Kidney (tissue), 14 donors: ENCODE results near the gene SPG7. TPM values are rescaled to one million over a fixed set of nuclear protein-coding genes. Genes with fewer than 3 reads are reported as not detected.

Experiments
- DNase-seq, 5 donors: peaks; one replicate each; pipeline ENCODE4 v3.0.0-alpha.2; 2013 to 2020
- FAIRE-seq: peaks from 2 replicates; lab custom pipeline; 2012; peaks lifted over from hg19 to GRCh38; lab: Jason Lieb, UNC
- H3K27ac ChIP-seq, 2 donors: one replicate each; pipeline ENCODE4 v1.7.0; 2013; ENCODE audit warnings: low read depth in 2 of 2, low read length in 2 of 2, inconsistent platforms in 1 of 2
- H3K27me3 ChIP-seq: one replicate; pipeline ENCODE4 v1.7.1; 2013; ENCODE audit warnings: low read length, inconsistent platforms; ENCODE audit not compliant: control insufficient read depth, insufficient read depth
- H3K36me3 ChIP-seq, 3 donors: one replicate each; pipeline versions ENCODE4 v1.7.0 to v1.7.1; 2013; ENCODE audit warnings: low read length in 3 of 3, control low read depth in 1 of 3, inconsistent platforms in 1 of 3; ENCODE audit not compliant: insufficient read depth in 3 of 3, control insufficient read depth in 2 of 3
- H3K4me1 ChIP-seq, 3 donors: one replicate each; pipeline versions ENCODE4 v1.7.0 to v1.7.1; 2013; ENCODE audit warnings: low read length in 3 of 3, inconsistent platforms in 1 of 3, low read depth in 1 of 3; ENCODE audit not compliant: control insufficient read depth in 2 of 3, insufficient read depth in 2 of 3
- H3K4me3 ChIP-seq, 3 donors: one replicate each; pipeline versions ENCODE4 v1.7.0 to v1.8.1; 2013; ENCODE audit warnings: low read length in 3 of 3, control low read depth in 1 of 3, inconsistent platforms in 1 of 3
- H3K9ac ChIP-seq, 3 donors: one replicate each; pipeline versions ENCODE4 v1.7.0 to v1.7.1; 2013; ENCODE audit warnings: low read length in 3 of 3, control low read depth in 1 of 3, inconsistent platforms in 1 of 3
- H3K9me3 ChIP-seq, 3 donors: one replicate each; pipeline versions ENCODE4 v1.7.0 to v1.7.1; 2013; ENCODE audit warnings: low read length in 3 of 3, control low read depth in 1 of 3, inconsistent platforms in 1 of 3; ENCODE audit not compliant: control insufficient read depth in 2 of 3, insufficient read depth in 1 of 3
- CTCF ChIP-seq: IDR thresholded peaks from 3 replicates; pipeline ENCODE4 v1.5.1; 2012; ENCODE audit warnings: mild to moderate bottlenecking, moderate library complexity, borderline replicate concordance; ENCODE audit not compliant: insufficient read depth; ENCODE audit errors: extremely low read depth
- intact Hi-C: fragments of 100-400 bp; cut with DNase I; formaldehyde crosslinking; loops from one replicate; pipeline ENCODE4 v1.11.1; 2022
- polyA plus RNA-seq: library from polyadenylated mRNA; stranded (reverse); fragments of 350-450 nt; fragmentation: Illumina TruSeq; extraction: RNeasy Lipid Tissue Mini Kit (QIAGEN cat#74804); gene quantifications from one replicate; pipeline ENCODE4 v1.2.3, GENCODE V29; 2014; ENCODE audit warnings: low read depth, low replicate concordance; ENCODE audit not compliant: insufficient read depth
- total RNA-seq: library from RNA; stranded (reverse); fragmentation: NEBNext Ultra II Directional; extraction: Animal tissue kit (Norgen Biotek cat#: 25700); gene quantifications from one replicate; pipeline ENCODE4 v1.2.1, GENCODE V29; 2021
- donor health status: control.
- donor health status: control.
- donor health status: control.
- donor health status: control.
- donor health status: control.
- donor health status: DM: yes; HTN: yes; CAD: no.
- donor health status: Normal renal cell carcinoma (clear cell type).

The SPG7 gene
- total and polyA plus RNA-seq, 2 donors from 2014 or later, result 71.0 to 108 TPM

- TF ChIP-seq CTCF, result no peak
- no peak overlapping the region for H3K9ac ChIP-seq
- no peaks in the 10 kb centered on the region for H3K27me3 ChIP-seq
- H3K4me3 ChIP-seq, result no peak overlapping the region
- FAIRE-seq (no peak), DNase-seq (no peak)
- H3K9me3 ChIP-seq, result no peaks in the 10 kb centered on the region
- intact Hi-C loops, result no loop called here
- no peak overlapping the region for H3K27ac ChIP-seq
- H3K36me3 ChIP-seq, result peaks cover 6 to 44% (median 34%) of the 10 kb centered on the region in 3 donors
- peaks cover 0 to 7% (median 0%) of the 10 kb centered on the region in 3 donors for H3K4me1 ChIP-seq
Measured at GRCh38 chr16:89531821-89532526, 23.8 kb downstream of the SPG7 start.

- peaks cover 3 to 46% (median 31%) of the 10 kb centered on the region in 3 donors for H3K36me3 ChIP-seq
- intact Hi-C loops, result no loop called here
- DNase-seq, result no peak
Measured at GRCh38 chr16:89534252-89534756, 26.1 kb downstream of the SPG7 start.

GRCh38 chr16:89536371-89536770, 28.2 kb downstream of the SPG7 start:
- FAIRE-seq, result no peak
- H3K9me3 ChIP-seq, result no peaks in the 10 kb centered on the region
- H3K4me1 ChIP-seq, result peaks cover 0 to 7% (median 0%) of the 10 kb centered on the region in 3 donors
- H3K4me3 ChIP-seq, result no peak overlapping the region
- no peak overlapping the region for H3K9ac ChIP-seq
- intact Hi-C loops, result no loop called here
- peaks cover 3 to 33% (median 24%) of the 10 kb centered on the region in 3 donors for H3K36me3 ChIP-seq
- H3K27me3 ChIP-seq, result no peaks in the 10 kb centered on the region
- no peak for DNase-seq
- TF ChIP-seq CTCF, result no peak
- H3K27ac ChIP-seq, result no peak overlapping the region

More at GRCh38 chr16:89534252-89534756, 26.1 kb downstream of the SPG7 start:
- no peak for FAIRE-seq
- H3K9me3 ChIP-seq, result no peaks in the 10 kb centered on the region
- H3K9ac ChIP-seq, result no peak overlapping the region
- H3K27ac ChIP-seq, result no peak overlapping the region
- no peak for TF ChIP-seq CTCF
- no peaks in the 10 kb centered on the region for H3K27me3 ChIP-seq
- H3K4me3 ChIP-seq, result no peak overlapping the region
- peaks cover 0 to 7% (median 0%) of the 10 kb centered on the region in 3 donors for H3K4me1 ChIP-seq
